ENCODE data around the gene OR2A14. TPM values are rescaled to one million over a fixed set of nuclear protein-coding genes. Genes with fewer than 3 reads are reported as not detected.

Gene OR2A14
- total and polyA plus RNA-seq, 2 of the 4 experiments (the other 2 are of a cell fraction), result not detected

DNA sequence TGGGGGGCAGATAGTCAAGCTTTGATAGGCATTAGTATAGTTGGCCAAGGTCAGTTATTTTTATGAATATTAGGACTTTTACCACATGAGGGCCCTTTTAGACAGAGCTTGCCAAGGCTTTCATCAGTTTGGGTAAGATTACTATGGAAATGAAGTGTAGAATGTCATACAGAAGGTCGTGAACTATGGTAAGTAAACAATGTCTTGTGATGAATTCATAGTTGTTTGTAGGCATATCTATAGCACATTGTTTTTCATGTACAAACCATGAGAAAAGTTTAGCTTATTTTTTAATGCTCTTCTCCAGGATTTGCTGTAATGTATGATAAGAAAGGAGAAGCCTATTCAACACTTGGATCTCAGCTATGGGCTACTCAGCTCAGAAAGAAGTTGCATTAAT, 9.3 kb upstream of the OR2A14 start:
- dilution Hi-C loops (cut with HindIII; ENCODE audit: low sequenced_read_pairs, unreplicated experiment) (no loop called here), intact Hi-C loops (cut with micrococcal nuclease) (no loop called here), in situ Hi-C loops (cut with MboI; ENCODE audit: low sequenced_read_pairs) (no loop called here)
- H3K23ac ChIP-seq (ENCODE audit: low read depth, low read length), result no peak overlapping the region
- WGBS, 2 experiments (ENCODE audit: extremely low coverage in 2 of 2, insufficient read length in 1 of 2), result no CpG with 5 or more reads among the region's 1 CpG
- no peak overlapping the region for H3K4ac ChIP-seq (ENCODE audit: low read depth, low read length)
- H2AK5ac ChIP-seq (ENCODE audit: low read depth, low read length), result no peak overlapping the region
- no peak overlapping the region for H2AFZ ChIP-seq (replicated peaks; ENCODE audit: low read length, poor library complexity)
- no peak overlapping the region for H2AK9ac ChIP-seq (replicated peaks; ENCODE audit: low read depth, low read length, poor library complexity)
- ATAC-seq (ENCODE audit: low read depth), result no peak
- H4K20me1 ChIP-seq (ENCODE audit: insufficient read depth, low read length), result no peaks in the 10 kb centered on the region
- H3K18ac ChIP-seq (ENCODE audit: low read depth, low read length), result no peak overlapping the region
- no peak overlapping the region for H4K91ac ChIP-seq (ENCODE audit: insufficient read depth, low read depth, low read length)
- POLR2A ChIA-PET (ENCODE audit: unreplicated experiment), result no interaction called here
- H3K9me1 ChIP-seq (ENCODE audit: insufficient read depth, low read length), result no peaks in the 10 kb centered on the region
- TF ChIP-seq CEBPB (IDR thresholded peaks at IDR 0.05; ENCODE audit: low read depth, low read length) (no peak), SMC3 (IDR thresholded peaks at IDR 0.05; ENCODE audit: low read depth, low read length) (no peak)
- TF ChIP-seq, protein P1, sequence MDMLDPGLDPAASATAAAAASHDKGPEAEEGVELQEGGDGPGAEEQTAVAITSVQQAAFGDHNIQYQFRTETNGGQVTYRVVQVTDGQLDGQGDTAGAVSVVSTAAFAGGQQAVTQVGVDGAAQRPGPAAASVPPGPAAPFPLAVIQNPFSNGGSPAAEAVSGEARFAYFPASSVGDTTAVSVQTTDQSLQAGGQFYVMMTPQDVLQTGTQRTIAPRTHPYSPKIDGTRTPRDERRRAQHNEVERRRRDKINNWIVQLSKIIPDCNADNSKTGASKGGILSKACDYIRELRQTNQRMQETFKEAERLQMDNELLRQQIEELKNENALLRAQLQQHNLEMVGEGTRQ (IDR thresholded peaks at IDR 0.05; ENCODE audit: low read depth, low read length), result no peak
- H3K4me3 ChIP-seq (ENCODE audit: insufficient read depth, low read depth, low read length), result no peak overlapping the region
- no peak overlapping the region for H3K4me2 ChIP-seq (ENCODE audit: low read depth, low read length)
- no peak overlapping the region for H4K8ac ChIP-seq (ENCODE audit: low read depth in 2 of 2, low read length in 2 of 2)
- no peak overlapping the region for H3K14ac ChIP-seq (replicated peaks; ENCODE audit: low read depth, low read length)
- no peaks in the 10 kb centered on the region for H3K36me3 ChIP-seq (ENCODE audit: control insufficient read depth, insufficient read depth, low read length)
- no peaks in the 10 kb centered on the region for H3K27me3 ChIP-seq (ENCODE audit: control insufficient read depth, insufficient read depth, low read length)
- CTCF ChIA-PET, result interaction anchor here (3.7 kb wide), 1 partner anchor 14 kb away, joined by 12 read pairs; no protein-coding TSS in a partner anchor
- no peak overlapping the region for H2BK5ac ChIP-seq (ENCODE audit: low read depth, low read length, poor library complexity, severe bottlenecking)
- H3K79me1 ChIP-seq (ENCODE audit: low read depth in 1 of 2, low read length in 2 of 2), result no peaks in the 10 kb centered on the region
- no peak overlapping the region for H4K5ac ChIP-seq (ENCODE audit: low read depth, low read length)
- no peak overlapping the region for H2BK15ac ChIP-seq (ENCODE audit: low read depth, low read length)
- H3K9me3 ChIP-seq (ENCODE audit: control insufficient read depth, insufficient read depth, low read length), result no peaks in the 10 kb centered on the region
- BruUV-seq (replicated peaks), result no TSS peak
- H2BK20ac ChIP-seq (ENCODE audit: low read depth, low read length), result no peak overlapping the region
- DNase-seq, result no peak
- H3K27ac ChIP-seq (ENCODE audit: insufficient read depth, low read length), result no peak overlapping the region
- no peak overlapping the region for H3K56ac ChIP-seq (ENCODE audit: extremely low read depth, insufficient read depth, low read length)
- H3K9ac ChIP-seq (ENCODE audit: low read depth, low read length), result no peak overlapping the region
- no peak overlapping the region for H2BK120ac ChIP-seq (ENCODE audit: low read depth, low read length)
- H3K4me1 ChIP-seq (ENCODE audit: control insufficient read depth, insufficient read depth, low read length), result no peaks in the 10 kb centered on the region
